Ectodermal cell (in vitro differentiated cells): ENCODE data around the gene CFAP45.

Experiments used
- H3K27ac ChIP-seq: 2 replicates; pipeline ENCODE4 v1.7.0; 2013; ENCODE audit warnings: mild to moderate bottlenecking, low read depth, low read length; ENCODE audit not compliant: insufficient read depth, poor library complexity, severe bottlenecking
- H3K27me3 ChIP-seq: 2 replicates; pipeline ENCODE4 v1.7.0; 2013; ENCODE audit warnings: mild to moderate bottlenecking, low read length; ENCODE audit not compliant: insufficient read depth, control insufficient read depth, poor library complexity, severe bottlenecking
- H3K36me3 ChIP-seq: one replicate; pipeline ENCODE4 v1.7.0; 2013; ENCODE audit warnings: low read length; ENCODE audit not compliant: control insufficient read depth, insufficient read depth
- H3K4me1 ChIP-seq: one replicate; pipeline ENCODE4 v1.7.0; 2013; ENCODE audit warnings: low read length; ENCODE audit not compliant: control insufficient read depth, insufficient read depth
- H3K4me3 ChIP-seq: 2 replicates; pipeline ENCODE4 v1.7.0; 2013; ENCODE audit warnings: low read depth, low read length, control low read depth; ENCODE audit not compliant: insufficient read depth
- H3K9me3 ChIP-seq: 2 replicates; pipeline ENCODE4 v1.7.0; 2013; ENCODE audit warnings: mild to moderate bottlenecking, low read length, moderate library complexity; ENCODE audit not compliant: control insufficient read depth
- WGBS, 2 experiments: methylation state at CpG; one replicate each; pipeline ENCODE4 v1.1.7; 2013; ENCODE audit warnings: missing lambda C conversion rate in 2 of 2; 5-methylcytosine and 5-hydroxymethylcytosine counted together

The CFAP45 gene

DNA sequence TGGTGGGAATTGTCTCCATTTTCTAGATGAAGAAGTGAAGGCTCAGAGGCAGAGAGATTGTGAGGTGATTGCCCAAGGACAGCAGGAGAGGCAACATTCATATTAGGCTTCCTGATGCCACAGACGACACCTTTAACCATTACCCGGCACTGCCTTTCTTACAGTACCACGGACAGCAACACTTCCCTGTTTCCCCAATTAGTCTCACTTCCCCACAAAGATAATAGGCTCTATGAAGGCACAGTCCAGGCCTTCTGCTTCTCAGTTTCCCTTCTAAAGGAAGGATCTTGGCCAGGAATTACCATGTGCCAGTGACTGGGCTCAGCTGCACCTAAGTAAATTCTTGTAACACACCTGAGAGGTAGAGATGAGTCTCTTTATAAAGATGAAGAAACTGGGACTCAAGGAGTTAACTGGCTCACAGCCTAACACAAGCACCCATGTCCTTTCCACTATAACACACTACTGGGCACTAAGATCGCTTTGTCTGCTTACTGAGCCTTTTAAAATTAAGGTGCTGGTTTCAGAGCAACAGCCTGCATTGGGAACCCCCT lies 35.8 kb upstream of the CFAP45 start:
- Histone ChIP-seq H3K4me1 (peaks cover 31% of the 10 kb centered on the region), H3K27ac (no peak overlapping the region), H3K4me3 (no peak overlapping the region), H3K9me3 (no peaks in the 10 kb centered on the region), H3K27me3 (no peaks in the 10 kb centered on the region), H3K36me3 (peaks cover 12% of the 10 kb centered on the region)
- WGBS, 2 experiments = 79 to 80% methylated on average over 4 of the region's 4 CpGs

DNA sequence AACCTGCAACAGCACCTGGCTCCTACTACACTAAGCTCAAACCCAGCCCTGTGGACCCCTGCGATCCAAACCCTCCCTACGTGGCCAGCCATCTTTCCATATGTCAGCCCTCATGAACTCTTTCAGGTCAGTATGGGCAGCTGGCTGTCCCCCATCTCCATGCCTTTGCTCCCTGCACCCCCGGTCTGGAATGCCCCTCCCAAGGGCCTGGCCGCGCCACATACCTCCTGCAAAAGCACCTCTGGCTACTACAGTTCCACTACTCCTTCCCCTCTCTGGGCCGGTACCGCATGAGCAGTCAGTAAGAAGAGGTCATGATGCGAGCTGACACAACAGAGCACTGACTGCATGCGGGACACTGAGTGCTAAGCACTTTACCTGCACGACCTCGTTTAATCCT lies 35.3 kb upstream of the CFAP45 start:
- 95 to 96% methylated on average over 11 of the region's 11 CpGs for WGBS, 2 experiments
- Histone ChIP-seq H3K27ac (no peak overlapping the region), H3K36me3 (peaks cover 11% of the 10 kb centered on the region), H3K9me3 (no peaks in the 10 kb centered on the region), H3K27me3 (no peaks in the 10 kb centered on the region), H3K4me3 (no peak overlapping the region), H3K4me1 (peaks cover 26% of the 10 kb centered on the region)

GRCh38 chr1:159934136-159935039 lies 34.4 kb upstream of the CFAP45 start:
- Histone ChIP-seq H3K9me3 (no peaks in the 10 kb centered on the region), H3K4me1 (peaks cover 23% of the 10 kb centered on the region), H3K36me3 (peaks cover 15% of the 10 kb centered on the region), H3K27me3 (no peaks in the 10 kb centered on the region), H3K4me3 (no peak overlapping the region), H3K27ac (no peak overlapping the region)
- WGBS, 2 experiments = 96 to 97% methylated on average over 14 of the region's 14 CpGs

- WGBS, 2 experiments = 94 to 97% methylated on average over 4 of the region's 4 CpGs
- Histone ChIP-seq H3K4me3 (no peak overlapping the region), H3K4me1 (peaks cover 20% of the 10 kb centered on the region), H3K36me3 (peaks cover 17% of the 10 kb centered on the region), H3K27me3 (no peaks in the 10 kb centered on the region), H3K27ac (no peak overlapping the region), H3K9me3 (no peaks in the 10 kb centered on the region)
Observed at GRCh38 chr1:159933347-159933746, 33.4 kb upstream of the CFAP45 start.

GRCh38 chr1:159932296-159933285 lies 32.6 kb upstream of the CFAP45 start:
- WGBS, 2 experiments = 88 to 90% methylated on average over 16 of the region's 16 CpGs
- no peaks in the 10 kb centered on the region for H3K27me3 ChIP-seq
- H3K36me3 ChIP-seq = peaks cover 22% of the 10 kb centered on the region

GRCh38 chr1:159931795-159932173 lies 31.8 kb upstream of the CFAP45 start:
- Histone ChIP-seq H3K27ac (no peak overlapping the region), H3K4me3 (no peak overlapping the region), H3K4me1 (peaks cover 6% of the 10 kb centered on the region), H3K27me3 (no peaks in the 10 kb centered on the region), H3K36me3 (peaks cover 25% of the 10 kb centered on the region), H3K9me3 (no peaks in the 10 kb centered on the region)
- 94% methylated on average over 3 of the region's 3 CpGs for WGBS, 2 experiments

More at GRCh38 chr1:159932296-159933285, 32.6 kb upstream of the CFAP45 start:
- H3K9me3 ChIP-seq = no peaks in the 10 kb centered on the region
- H3K4me1 ChIP-seq = peaks cover 14% of the 10 kb centered on the region
- H3K4me3 ChIP-seq = no peak overlapping the region
- H3K27ac ChIP-seq = no peak overlapping the region

GRCh38 chr1:159931101-159931794 lies 31.3 kb upstream of the CFAP45 start:
- peaks cover 25% of the 10 kb centered on the region for H3K36me3 ChIP-seq
- H3K27me3 ChIP-seq = no peaks in the 10 kb centered on the region
- peaks cover under 1% of the 10 kb centered on the region for H3K4me1 ChIP-seq
- no peak overlapping the region for H3K4me3 ChIP-seq
- H3K9me3 ChIP-seq = no peaks in the 10 kb centered on the region
- H3K27ac ChIP-seq = no peak overlapping the region
- WGBS, 2 experiments = 91 to 92% methylated on average over 13 of the region's 13 CpGs

DNA sequence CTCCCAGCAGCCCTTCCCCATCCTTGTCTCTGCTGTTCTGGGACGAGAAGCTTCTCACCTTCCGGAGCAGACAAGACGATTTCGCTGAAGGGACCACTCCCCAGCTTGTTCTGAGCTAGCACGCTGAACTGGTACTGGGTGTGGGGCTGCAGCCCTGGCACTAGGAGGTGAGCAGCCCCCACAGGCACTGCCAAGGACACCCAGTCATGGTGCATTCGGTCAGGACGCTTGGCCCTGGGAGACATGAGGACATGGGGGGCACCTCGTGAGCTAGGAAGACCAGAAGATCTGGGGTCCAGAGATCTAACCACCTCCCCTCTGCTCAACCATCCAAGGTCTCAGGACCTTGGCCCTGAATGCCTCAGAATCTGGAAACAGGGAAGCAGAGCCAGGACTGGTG lies 30.7 kb upstream of the CFAP45 start:
- H3K4me1 ChIP-seq = peaks cover 2% of the 10 kb centered on the region
- no peak overlapping the region for H3K27ac ChIP-seq
- H3K27me3 ChIP-seq = no peaks in the 10 kb centered on the region
- WGBS, 2 experiments = 93 to 96% methylated on average over 8 of the region's 8 CpGs
- H3K36me3 ChIP-seq = peaks cover 25% of the 10 kb centered on the region
- H3K4me3 ChIP-seq = no peak overlapping the region
- no peaks in the 10 kb centered on the region for H3K9me3 ChIP-seq

DNA sequence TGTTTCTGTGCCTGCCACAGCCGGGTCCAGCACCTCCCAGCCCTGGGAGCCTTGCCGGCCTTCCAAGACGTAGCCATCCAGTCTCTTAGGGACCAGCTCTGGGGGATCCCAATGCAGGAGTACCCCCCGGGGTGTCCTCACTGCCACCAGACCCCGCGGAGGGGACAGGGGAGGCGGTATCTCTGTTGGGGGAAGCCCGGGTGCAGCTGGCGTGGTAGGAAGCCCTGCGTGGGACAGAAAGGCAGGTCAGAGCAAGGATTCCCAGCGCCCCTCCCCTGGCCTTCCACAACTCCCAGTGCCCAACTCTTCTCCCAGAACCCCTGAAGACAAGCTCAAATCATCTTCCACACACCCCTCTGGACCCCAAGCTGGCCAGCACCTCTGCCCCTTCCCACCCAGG lies 30.3 kb upstream of the CFAP45 start:
- WGBS, 2 experiments = 93 to 94% methylated on average over 11 of the region's 11 CpGs
- Histone ChIP-seq H3K4me1 (peaks cover 4% of the 10 kb centered on the region), H3K9me3 (no peaks in the 10 kb centered on the region), H3K4me3 (no peak overlapping the region), H3K27me3 (peaks cover 2% of the 10 kb centered on the region), H3K36me3 (peaks cover 25% of the 10 kb centered on the region), H3K27ac (no peak overlapping the region)
